SK-N-SH treated with all-trans-retinoic acid at 6 μM for 48 hours (cell line): ENCODE measurements around the gene MSL3.

ENCODE experiments used
- ARNTL ChIP-seq: fragments of 450-650 bp; formaldehyde crosslinking; IDR thresholded peaks from 2 replicates; pipeline ENCODE4 v1.5.0; 2020; ENCODE audit warnings: low read depth, mild to moderate bottlenecking, moderate library complexity, borderline replicate concordance
- BACH2 ChIP-seq: fragments of 250-450 bp; sonication (Bioruptor Pico); IDR thresholded peaks from 2 replicates; pipeline ENCODE4 v1.9.0; 2021; ENCODE audit warnings: mild to moderate bottlenecking, borderline replicate concordance
- CSDC2 ChIP-seq: fragments of 250-450 bp; sonication (Bioruptor Pico); IDR thresholded peaks from 2 replicates; pipeline ENCODE4 v1.5.0; 2020; ENCODE audit warnings: mild to moderate bottlenecking, moderate library complexity
- ESRRG ChIP-seq: fragments of 250-450 bp; sonication (Bioruptor Pico); IDR thresholded peaks from 2 replicates; pipeline ENCODE4 v1.6.1; 2021; ENCODE audit warnings: mild to moderate bottlenecking
- ISL1 ChIP-seq: fragments of 250-450 bp; sonication (Bioruptor Pico); IDR thresholded peaks from 2 replicates; pipeline ENCODE4 v2.1.2; 2022; ENCODE audit warnings: mild to moderate bottlenecking, moderate library complexity
- OSR1 ChIP-seq: fragments of 250-450 bp; sonication (Bioruptor Pico); IDR thresholded peaks from 2 replicates; pipeline ENCODE4 v1.8.0; 2022; ENCODE audit warnings: moderate library complexity, mild to moderate bottlenecking, inconsistent platforms
- TCF4 ChIP-seq: fragments of 250-450 bp; sonication (Bioruptor Pico); IDR thresholded peaks from 2 replicates; pipeline ENCODE4 v1.8.0; 2021; ENCODE audit warnings: mild to moderate bottlenecking, moderate library complexity, borderline replicate concordance
- TOX ChIP-seq: fragments of 250-450 bp; sonication (Bioruptor Pico); IDR thresholded peaks from 2 replicates; pipeline ENCODE4 v1.8.0; 2021; ENCODE audit warnings: mild to moderate bottlenecking, moderate library complexity, borderline replicate concordance
- ZFP3 ChIP-seq: fragments of 250-450 bp; sonication (Bioruptor Pico); IDR thresholded peaks from 2 replicates; pipeline ENCODE4 v1.5.0; 2020; ENCODE audit warnings: mild to moderate bottlenecking, moderate library complexity
- ZFP30 ChIP-seq: fragments of 450-650 bp; formaldehyde crosslinking; IDR thresholded peaks from 2 replicates; pipeline ENCODE4 v1.5.0; 2022; ENCODE audit warnings: mild to moderate bottlenecking, moderate library complexity
- ZNF565 ChIP-seq: fragments of 450-650 bp; formaldehyde crosslinking; conservative IDR thresholded peaks from 2 replicates; pipeline ENCODE4 v1.5.0; 2020; ENCODE audit warnings: low read depth, mild to moderate bottlenecking, moderate library complexity
- ZNF70 ChIP-seq: fragments of 450-650 bp; formaldehyde crosslinking; IDR thresholded peaks from 2 replicates; pipeline ENCODE4 v1.5.0; 2020; ENCODE audit warnings: mild to moderate bottlenecking, moderate library complexity
- TF ChIP-seq, protein P1 (sequence below): fragments of 250-450 bp; sonication (Bioruptor Pico); IDR thresholded peaks from 2 replicates; pipeline ENCODE4 v1.8.0; 2020; ENCODE audit warnings: mild to moderate bottlenecking, moderate library complexity, borderline replicate concordance
- TF ChIP-seq, protein P2 (sequence below): fragments of 250-450 bp; sonication (Bioruptor Pico); IDR thresholded peaks from 2 replicates; pipeline ENCODE4 v1.5.0; 2020; ENCODE audit warnings: mild to moderate bottlenecking, moderate library complexity

DNA sequence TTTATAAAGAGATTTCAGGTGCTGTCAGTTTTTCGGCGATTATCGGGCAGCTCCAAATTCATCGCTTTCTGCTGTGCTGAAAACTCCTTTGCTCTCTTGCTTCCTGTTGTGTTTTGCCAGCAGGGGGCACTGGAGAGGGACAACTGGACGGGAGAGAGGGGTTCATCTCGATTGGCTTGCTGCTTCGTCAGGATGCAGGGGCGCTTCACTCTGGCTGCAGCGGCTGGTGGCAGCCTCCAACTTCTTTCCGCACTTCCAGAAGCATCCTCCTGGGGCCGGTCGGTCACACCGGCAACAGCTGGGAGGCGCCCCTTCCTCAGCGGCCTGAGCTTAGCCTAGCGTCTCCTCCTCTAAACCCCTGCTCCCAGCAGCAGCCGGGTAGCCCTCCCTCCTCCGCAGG lies 29.5 kb downstream of the MSL3 start:
- TF ChIP-seq ZFP3 (no peak), TCF4 (CRISPR knock-in tag) (no peak), ARNTL (no peak), BACH2 (CRISPR knock-in tag) (no peak), ZNF70 (CRISPR knock-in tag) (no peak), ESRRG (CRISPR knock-in tag) (no peak), OSR1 (no peak), ISL1 (no peak), ZFP30 (CRISPR knock-in tag) (no peak), CSDC2 (no peak), ZNF565 (CRISPR knock-in tag) (no peak), TOX (CRISPR knock-in tag) (no peak)
- TF ChIP-seq, protein P1, sequence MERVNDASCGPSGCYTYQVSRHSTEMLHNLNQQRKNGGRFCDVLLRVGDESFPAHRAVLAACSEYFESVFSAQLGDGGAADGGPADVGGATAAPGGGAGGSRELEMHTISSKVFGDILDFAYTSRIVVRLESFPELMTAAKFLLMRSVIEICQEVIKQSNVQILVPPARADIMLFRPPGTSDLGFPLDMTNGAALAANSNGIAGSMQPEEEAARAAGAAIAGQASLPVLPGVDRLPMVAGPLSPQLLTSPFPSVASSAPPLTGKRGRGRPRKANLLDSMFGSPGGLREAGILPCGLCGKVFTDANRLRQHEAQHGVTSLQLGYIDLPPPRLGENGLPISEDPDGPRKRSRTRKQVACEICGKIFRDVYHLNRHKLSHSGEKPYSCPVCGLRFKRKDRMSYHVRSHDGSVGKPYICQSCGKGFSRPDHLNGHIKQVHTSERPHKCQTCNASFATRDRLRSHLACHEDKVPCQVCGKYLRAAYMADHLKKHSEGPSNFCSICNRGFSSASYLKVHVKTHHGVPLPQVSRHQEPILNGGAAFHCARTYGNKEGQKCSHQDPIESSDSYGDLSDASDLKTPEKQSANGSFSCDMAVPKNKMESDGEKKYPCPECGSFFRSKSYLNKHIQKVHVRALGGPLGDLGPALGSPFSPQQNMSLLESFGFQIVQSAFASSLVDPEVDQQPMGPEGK (CRISPR knock-in tag) = no peak
- TF ChIP-seq, protein P2, sequence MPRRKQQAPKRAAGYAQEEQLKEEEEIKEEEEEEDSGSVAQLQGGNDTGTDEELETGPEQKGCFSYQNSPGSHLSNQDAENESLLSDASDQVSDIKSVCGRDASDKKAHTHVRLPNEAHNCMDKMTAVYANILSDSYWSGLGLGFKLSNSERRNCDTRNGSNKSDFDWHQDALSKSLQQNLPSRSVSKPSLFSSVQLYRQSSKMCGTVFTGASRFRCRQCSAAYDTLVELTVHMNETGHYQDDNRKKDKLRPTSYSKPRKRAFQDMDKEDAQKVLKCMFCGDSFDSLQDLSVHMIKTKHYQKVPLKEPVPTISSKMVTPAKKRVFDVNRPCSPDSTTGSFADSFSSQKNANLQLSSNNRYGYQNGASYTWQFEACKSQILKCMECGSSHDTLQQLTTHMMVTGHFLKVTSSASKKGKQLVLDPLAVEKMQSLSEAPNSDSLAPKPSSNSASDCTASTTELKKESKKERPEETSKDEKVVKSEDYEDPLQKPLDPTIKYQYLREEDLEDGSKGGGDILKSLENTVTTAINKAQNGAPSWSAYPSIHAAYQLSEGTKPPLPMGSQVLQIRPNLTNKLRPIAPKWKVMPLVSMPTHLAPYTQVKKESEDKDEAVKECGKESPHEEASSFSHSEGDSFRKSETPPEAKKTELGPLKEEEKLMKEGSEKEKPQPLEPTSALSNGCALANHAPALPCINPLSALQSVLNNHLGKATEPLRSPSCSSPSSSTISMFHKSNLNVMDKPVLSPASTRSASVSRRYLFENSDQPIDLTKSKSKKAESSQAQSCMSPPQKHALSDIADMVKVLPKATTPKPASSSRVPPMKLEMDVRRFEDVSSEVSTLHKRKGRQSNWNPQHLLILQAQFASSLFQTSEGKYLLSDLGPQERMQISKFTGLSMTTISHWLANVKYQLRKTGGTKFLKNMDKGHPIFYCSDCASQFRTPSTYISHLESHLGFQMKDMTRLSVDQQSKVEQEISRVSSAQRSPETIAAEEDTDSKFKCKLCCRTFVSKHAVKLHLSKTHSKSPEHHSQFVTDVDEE = no peak
